KBM-7 (cell line): ENCODE measurements around the gene PTRH2.
"Not testable (repeated sequence)": the region's sequence is repeated elsewhere in the genome, so short reads cannot be mapped to it uniquely, and the experiment has no call there.

Experiments
- DNase-seq: peaks from one replicate; pipeline ENCODE4 v3.0.0-alpha.2; 2015
- in situ Hi-C: fragments of 300-500 bp; cut with MboI; formaldehyde crosslinking; loops from 2 replicates; pipeline ENCODE4 v1.14.3; 2020; ENCODE audit warnings: low sequenced_read_pairs, low pct_unique_long_range_greater_than_20kb, mixed read lengths

The PTRH2 gene

DNA sequence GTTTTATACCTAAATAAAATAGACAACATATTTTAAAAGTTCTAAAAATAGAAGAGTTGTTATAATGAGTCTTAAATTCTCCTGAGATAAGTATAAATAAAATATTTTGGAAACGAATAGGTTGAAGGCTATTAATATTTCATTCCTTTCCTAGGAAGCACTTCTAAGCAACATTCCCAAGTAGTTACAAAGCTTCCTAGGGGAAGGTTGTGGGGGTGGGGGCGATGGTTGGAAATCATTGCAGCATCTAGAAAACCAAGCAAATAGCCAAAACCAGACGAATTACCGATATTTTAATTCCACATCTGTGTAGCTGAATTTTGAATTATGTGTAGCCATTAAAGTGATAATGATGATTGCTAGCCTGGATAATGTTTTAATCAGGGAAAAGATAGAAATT, 26.9 kb downstream of the PTRH2 start:
- DNase-seq, result no peak
- in situ Hi-C loops, result no loop called here

DNA sequence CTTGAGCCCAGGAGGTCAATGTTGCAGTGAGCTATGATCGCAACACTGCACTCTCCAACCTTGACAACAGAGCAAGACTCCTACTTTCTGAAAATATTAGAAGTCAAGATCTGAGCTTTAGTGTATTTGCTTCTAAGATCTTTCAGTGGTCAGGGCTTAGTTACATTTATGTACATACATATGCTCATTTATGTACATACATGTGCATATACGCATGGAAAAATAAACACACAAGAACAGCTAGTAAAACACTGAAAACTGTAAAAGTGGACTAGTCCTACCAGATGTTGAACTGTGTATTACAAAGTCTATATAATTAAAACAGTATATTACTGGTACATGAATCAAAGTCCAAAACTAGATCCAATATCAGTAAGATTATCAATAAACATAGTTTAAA, 28.3 kb downstream of the PTRH2 start:
- in situ Hi-C loops, result no loop called here

DNA sequence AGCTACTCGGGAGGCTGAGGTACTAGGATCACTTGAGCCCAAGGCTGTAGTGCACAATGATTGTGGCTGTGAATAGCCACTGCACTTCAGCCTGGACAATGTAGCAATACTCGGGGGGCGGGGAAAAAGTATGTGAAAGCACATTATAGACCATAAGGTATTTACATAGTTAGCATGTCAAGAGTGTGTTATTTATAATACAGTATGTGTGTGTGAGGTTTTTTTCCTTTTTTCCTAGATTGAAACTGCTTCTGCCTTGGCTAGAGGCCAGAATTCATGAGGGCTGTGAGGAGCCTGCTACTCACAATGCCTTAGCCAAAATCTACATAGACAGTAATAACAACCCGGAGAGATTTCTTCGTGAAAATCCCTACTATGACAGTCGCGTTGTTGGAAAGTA, 30.5 kb downstream of the PTRH2 start:
- in situ Hi-C loops, result no loop called here
- no peak for DNase-seq

More for the DNA sequence above, 28.3 kb downstream of the PTRH2 start:
- DNase-seq, result no peak

GRCh38 chr17:59675231-59675630, 32.0 kb downstream of the PTRH2 start:
- in situ Hi-C loops, result no loop called here

GRCh38 chr17:59671386-59671785, 35.8 kb downstream of the PTRH2 start:
- DNase-seq, result no peak
- in situ Hi-C loops, result no loop called here

More at GRCh38 chr17:59675231-59675630, 32.0 kb downstream of the PTRH2 start:
- no peak for DNase-seq

GRCh38 chr17:59669944-59670343, 37.3 kb downstream of the PTRH2 start:
- DNase-seq, result no peak

GRCh38 chr17:59669411-59669810, 37.8 kb downstream of the PTRH2 start:
- in situ Hi-C loops, result no loop called here
- no peak for DNase-seq

More at GRCh38 chr17:59669944-59670343, 37.3 kb downstream of the PTRH2 start:
- in situ Hi-C loops, result no loop called here

DNA sequence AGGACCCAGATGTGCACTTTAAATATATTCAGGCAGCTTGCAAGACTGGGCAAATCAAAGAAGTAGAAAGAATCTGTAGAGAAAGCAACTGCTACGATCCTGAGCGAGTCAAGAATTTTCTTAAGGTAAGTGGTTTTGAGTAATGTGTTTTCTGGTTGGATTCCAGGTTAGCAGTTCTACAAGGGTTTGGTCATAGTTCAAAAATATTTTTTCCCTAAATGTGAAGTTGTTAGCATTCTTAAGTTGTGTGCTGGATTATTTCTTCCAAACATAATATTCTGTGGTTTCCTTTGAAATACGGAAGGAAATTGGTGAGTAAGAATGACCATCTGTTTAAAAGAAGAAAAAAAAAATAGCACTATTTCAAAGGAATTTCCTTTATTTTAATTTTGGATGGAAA, 38.4 kb downstream of the PTRH2 start:
- DNase-seq, result peak; percentile 67

GRCh38 chr17:59666235-59666634, 41.0 kb downstream of the PTRH2 start:
- no peak for DNase-seq
- in situ Hi-C loops, result no loop called here

More for the DNA sequence above, 38.4 kb downstream of the PTRH2 start:
- in situ Hi-C loops, result no loop called here

DNA sequence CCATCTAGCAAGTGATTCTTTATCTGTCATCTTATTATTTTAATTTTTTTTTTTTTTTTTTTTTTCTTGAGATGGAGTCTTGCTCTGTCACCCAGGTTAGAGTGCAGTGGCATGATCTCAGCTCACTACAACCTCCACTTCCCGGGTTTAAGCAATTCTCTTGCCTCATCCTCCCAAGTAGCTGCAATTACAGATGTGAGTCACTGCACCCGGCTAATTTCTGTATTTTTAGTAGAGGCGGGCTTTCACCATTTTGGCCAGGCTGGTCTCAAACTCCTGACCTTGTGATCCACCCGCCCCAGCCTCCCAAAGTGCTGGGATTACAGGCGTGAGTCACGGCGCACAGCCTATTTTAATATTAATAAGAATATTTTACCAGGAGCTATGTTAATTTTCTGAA, 50.6 kb downstream of the PTRH2 start:
- in situ Hi-C loops, DNase-seq: not testable (repeated sequence)

GRCh38 chr17:59652119-59652518, 55.1 kb downstream of the PTRH2 start:
- no peak for DNase-seq
- in situ Hi-C loops, result no loop called here

- no peak for DNase-seq
- in situ Hi-C loops, result no loop called here
Observed at GRCh38 chr17:59651346-59651745, 55.9 kb downstream of the PTRH2 start.

- DNase-seq, result no peak
- in situ Hi-C loops, result no loop called here
Observed at GRCh38 chr17:59650642-59651041, 56.6 kb downstream of the PTRH2 start.

DNA sequence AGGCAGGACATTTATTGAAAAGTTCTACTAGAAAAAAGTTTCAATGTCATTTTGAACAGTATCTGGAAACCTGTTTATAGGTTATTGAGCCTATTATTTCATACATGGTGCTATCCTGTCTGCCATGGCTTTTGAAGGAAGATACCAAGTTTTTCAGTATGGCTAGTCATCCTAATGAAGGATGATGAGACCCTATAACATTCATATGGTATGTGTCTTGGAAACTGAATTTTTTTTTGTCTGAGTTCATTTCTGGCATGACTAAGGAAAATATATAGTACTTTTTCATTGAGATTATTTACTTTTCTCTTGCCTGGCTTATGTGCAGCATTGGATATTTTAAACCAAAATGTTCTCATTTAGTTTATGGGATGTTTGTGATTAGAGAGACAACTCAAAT, 57.3 kb downstream of the PTRH2 start:
- in situ Hi-C loops, result no loop called here
- no peak for DNase-seq
